ENCODE data around the gene IL1F10.
A peak's percentile ranks its signal among the peaks of the same experiment; 100 is the strongest.
"Not testable (repeated sequence)": the region's sequence is repeated elsewhere in the genome, so short reads cannot be mapped to it uniquely, and the experiment has no call there.

The IL1F10 gene

GRCh38 chr2:113084249-113085000, 16.7 kb downstream of the IL1F10 start:
- DNase-seq, result no peak

DNA sequence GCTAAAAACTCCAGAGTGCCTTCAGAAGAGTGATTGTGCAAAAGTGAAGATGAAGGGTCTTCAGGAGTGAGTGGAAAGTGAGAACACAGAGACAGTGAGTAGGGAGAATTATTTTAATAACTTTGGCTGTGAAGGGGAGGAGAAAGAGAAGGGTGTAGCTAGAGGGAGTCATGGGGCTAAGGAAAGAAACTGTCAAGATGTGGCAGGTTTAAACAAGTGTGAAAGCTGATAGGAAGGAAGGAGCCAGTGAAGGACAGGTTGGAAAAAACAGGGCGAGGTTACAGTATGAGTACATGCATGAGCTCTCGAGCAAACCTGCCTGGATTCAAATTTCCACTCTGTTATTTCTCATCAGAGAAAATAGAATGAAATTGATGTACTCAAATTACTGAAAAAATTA, 17.8 kb downstream of the IL1F10 start:
- no peak for DNase-seq

DNA sequence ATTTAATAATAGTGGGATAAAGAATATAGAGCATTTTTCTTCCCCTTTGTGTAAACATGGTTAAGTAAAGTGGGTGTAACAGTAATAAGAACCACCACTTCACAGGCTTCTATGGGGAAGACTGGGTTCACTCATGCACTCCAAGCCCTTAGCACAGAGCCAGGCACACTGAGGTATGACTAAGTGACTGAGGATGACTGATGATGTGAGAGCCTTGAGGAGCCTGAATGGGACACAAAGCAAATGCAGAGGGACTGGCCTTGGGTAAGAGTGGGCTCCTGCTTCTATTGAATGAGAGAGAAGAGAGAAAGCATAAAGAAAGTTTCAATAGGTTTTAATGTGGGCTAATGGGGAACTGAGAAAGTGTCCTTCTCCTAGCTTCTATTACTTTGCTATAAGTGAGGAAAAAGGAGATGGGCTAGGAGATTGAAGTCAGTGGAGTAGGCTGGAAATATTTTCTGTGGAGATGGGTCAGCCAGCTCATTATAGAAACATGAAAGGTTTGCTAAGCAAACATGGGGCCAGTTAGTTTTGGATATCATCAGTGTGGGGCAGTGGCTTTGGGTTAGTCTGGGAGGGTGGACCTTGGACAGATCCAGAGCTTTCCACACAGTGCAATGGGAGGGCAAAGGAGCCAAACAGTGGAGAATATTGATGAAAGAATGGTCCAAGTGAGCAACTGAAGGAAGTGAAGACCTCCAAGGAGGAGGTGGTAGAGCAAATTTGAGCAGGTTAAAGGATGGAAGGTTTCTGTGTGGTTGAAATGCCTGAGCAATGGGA, 20.6 kb downstream of the IL1F10 start:
- no peak for DNase-seq

DNA sequence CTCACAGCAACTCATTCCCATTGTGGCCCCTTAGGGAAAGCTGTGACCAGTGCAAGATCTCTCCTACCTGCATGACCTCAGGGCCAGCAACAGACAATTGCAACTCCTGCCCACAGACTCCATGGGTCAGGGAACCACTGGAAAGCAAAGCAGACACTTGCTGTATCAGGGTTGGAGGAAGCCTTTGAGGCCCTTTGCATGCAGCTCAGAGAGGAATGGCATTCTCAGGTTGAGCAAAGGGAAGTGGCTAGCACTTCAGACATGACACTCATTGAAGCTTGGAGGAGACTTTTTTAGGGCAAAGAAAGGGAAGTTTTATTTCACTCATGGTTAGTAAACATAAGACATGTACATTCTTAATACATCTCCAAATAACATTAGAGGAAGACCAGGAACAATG, 22.1 kb downstream of the IL1F10 start:
- DNase-seq, result no peak

DNA sequence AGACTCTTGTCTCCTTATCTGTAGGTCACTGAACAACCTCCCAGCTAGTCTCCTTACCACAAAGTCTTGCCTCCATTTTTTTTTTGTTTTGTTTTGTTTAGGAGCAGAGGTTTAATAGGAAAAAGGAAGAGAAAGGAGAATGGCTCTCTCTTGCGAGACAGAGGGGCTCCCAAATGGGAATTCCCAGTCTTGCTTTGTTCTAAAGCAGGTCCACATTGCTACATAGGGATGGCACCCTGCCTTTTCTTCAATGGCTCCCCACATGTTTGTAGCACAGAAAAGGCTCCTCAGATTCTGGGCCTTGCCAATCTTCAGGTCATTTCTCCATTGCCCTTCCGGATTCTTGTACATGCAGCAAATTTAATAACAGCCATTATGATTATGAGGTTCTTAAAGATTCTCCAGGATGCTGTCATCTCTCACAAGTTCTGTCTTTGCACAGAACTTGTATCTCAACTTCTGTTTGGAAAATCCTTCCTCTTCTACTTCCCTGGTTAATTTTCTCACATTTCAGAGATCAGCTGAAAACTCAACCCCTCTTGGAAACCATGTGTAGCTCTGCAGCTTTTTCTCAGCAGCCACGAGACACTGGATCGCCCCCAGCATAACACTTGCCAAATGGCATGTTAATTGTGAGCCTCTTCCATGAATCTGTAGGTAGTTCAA, 23.6 kb downstream of the IL1F10 start:
- no peak for DNase-seq

DNA sequence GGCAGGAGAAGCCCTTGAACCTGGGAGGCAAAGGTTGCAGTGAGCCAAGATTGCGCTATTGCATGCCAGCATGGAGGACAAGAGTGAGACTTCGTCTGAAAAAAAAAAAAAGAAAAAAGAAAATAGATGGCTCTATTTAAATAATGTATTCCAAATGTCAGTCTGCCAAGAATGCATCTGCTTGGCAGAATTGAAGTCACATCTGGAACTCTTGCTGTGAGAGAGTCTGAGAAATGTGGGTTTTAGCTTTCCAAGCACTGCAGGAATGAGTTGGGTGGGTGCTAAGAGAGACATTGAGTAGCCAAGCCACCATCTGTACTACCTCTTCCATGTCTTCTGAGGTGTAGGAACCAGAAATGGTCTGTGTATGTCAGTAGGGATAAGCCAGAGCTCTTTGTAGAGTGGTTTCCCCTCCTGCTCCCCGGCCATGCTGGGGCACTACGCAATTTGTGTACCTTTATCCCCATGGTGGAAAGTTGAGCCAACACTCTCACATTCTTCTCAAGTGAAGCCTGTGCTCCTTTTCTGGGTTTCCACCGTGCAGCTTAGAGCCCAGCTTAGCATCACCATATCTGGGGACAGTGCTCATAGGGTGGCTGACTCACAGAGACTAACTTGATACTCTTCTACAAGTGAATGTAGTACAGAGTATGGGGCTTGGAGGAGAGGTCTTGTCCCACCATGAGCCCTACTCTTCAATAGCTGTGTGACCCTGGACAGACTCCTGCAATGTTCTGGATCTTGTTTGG, 25.3 kb downstream of the IL1F10 start:
- DNase-seq, result no peak

DNA sequence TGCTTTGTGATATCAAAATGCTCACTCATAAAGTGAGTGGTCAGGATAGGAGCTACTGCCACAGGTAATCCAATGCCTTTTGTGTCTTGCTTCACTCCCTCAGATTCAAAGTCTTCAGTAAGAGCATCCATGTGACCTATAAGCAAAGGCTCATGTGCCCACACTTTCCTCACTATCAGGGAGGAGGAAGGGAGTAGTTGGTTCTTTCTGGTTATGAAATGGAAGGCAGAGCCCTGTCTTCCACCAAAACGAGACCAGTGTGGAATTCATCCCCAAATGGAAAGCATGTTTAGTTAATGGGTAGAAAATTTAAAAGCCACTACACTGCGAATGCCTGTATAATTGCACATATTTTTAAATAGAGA, 25.8 kb downstream of the IL1F10 start:
- no peak for DNase-seq

DNA sequence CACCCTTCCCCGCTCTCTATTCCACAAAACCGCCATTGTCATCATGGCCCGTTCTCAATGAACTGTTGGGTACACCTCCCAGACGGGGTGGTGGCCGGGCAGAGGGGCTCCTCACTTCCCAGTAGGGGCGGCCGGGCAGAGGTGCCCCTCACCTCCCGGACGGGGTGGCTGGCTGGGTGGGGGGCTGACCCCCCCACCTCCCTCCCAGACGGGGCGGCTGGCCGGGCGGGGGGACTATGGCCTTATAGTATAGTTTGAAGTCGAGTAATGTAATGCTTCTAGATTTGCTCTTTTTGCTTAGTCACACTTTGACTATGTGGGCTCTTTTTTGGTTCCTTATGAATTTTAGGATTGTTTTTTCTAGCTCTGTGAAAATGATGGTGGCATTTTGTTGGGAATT, 28.5 kb downstream of the IL1F10 start:
- DNase-seq, result not testable (repeated sequence)

- DNase-seq, result not testable (repeated sequence)
Observed at GRCh38 chr2:113096842-113097618, 29.3 kb downstream of the IL1F10 start.

DNA sequence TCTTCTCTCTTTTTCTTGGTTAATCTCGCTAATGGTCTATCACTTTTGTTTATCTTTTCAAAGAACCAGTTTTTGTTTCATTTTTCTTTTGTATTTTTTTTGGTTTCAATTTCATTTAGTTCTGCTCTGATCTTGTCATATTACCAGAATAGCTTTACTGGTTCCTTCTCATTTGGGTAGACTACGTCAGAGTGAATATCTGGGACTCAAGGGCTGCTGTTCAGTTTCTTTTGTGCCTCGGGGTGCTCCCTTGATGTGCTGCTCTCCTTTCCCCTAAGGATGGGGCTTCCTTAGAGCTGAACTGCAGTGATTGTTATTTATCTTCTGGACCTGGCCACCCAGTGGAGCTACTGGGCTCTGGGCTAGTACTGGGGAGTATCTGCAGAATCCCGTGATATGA, 30.3 kb downstream of the IL1F10 start:
- peak; percentile 38 for DNase-seq

DNA sequence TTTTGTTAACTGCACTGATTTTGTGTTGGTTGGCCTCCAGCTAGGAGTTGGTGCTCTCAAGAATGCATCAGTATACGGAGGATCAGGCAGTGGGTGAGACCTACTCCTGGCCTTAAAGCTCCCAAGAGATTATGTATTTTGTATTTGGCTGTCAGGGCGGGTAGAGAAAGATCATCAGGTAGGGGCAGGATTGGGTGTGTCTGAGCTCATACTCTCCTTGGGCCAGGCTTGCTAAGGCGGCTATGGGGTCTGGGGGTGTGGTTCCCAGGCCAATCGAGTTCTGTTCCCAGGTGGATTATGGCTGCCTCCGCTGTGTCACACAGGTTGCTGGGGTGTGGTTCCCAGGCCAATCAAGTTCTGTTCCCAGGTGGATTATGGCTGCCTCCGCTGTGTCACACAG, 30.8 kb downstream of the IL1F10 start:
- DNase-seq, result no peak

DNA sequence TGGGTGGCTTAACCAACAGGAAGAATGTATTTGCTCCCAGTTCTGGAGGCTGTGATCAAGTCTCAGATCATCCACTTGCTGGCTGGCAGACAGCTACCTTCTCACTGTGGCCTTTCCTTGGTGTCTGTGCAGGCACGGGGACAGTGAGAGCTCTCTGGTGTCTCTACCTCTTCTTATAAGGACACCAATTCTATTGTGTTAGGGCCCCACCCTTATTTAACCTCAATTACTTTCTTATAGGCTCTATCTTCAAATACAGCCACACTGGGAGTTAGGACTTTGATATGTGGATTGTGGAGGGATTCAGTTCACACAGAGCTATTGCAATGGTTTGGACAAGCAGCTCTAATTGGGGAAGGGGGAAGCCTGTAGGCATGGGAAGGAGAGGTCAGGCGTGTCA, 34.4 kb downstream of the IL1F10 start:
- no peak for DNase-seq

DNA sequence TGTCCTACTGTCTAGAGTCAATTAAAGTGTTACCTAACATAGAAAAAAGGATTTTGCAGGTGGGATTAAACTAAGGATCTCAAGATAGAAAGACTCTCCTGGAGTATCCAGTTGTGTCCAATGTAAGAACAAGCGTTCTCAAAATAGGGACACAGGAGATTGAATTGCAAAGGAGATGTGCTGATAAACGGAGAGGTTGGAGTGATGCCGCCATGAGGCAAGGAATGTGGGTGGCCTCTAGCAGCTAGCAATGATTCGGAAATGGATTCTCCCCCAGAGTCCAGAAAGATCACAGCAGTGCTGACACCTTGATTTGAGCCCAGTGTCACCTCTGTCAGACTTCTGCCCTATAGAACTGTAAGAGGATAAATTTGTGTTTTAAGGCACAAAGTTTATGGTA, 35.5 kb downstream of the IL1F10 start:
- no peak for DNase-seq

GRCh38 chr2:113104054-113104611, 36.4 kb downstream of the IL1F10 start:
- peak; percentile 61 for DNase-seq

GRCh38 chr2:113105047-113105785, 37.4 kb downstream of the IL1F10 start:
- DNase-seq, result peak; percentile 72

- DNase-seq, result no peak
Observed at GRCh38 chr2:113111121-113111520, 43.4 kb downstream of the IL1F10 start.

DNA sequence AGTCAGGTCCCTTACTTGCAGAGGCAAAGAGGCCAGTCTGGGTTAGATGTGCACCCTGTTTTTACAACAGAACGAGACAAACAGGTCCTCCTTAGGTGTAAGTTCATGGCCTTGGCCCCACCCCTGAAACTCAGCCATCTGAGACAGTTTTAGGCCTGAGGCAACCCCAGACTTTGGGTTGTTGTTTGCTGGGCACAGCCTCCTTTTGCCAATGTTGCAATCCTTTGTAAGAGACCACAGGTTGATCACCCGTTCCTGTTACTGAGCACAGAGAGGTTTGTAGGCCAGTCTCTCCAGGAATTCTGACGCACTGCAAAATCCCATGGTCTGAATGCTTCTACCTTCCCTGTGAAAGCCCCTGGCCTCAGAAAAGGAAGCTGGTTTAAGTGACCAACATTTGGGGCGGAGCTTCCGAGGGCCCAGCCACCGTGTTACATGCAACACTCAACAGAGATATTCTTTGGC, 44.1 kb downstream of the IL1F10 start:
- DNase-seq, result no peak

GRCh38 chr2:113112441-113112840, 44.7 kb downstream of the IL1F10 start:
- no peak for DNase-seq

- no peak for DNase-seq
Observed at GRCh38 chr2:113112871-113113270, 45.1 kb downstream of the IL1F10 start.

- no peak for DNase-seq
Observed at GRCh38 chr2:113113807-113114206, 46.0 kb downstream of the IL1F10 start.

All from stimulated activated CD8-positive, alpha-beta memory T cell treated with anti-CD3 and anti-CD28 coated beads, Interleukin-4, amount 100 ng/mL, for 48 hours (primary cell).